HCT116 (cell line): ENCODE results near the gene TBX4. TPM values are rescaled to one million over a fixed set of nuclear protein-coding genes. Genes with fewer than 3 reads are reported as not detected.

Source experiments
- ATAC-seq: fragments of 200-7000 bp; cut with Tn5 transposase; 2 replicates; pipeline ENCODE4 v1.9.1; 2020; ENCODE audit warnings: mild to moderate bottlenecking, moderate library complexity
- BruUV-seq: library from RNA; stranded (reverse); fragments of 400-500 nt; replicated peaks from 2 replicates; lab custom pipeline; 2021; lab: Mats Ljungman, UMichigan
- CTCF ChIA-PET: fragments of 300-600 bp; sonication (Branson Sonifier 250); formaldehyde crosslinking; loops from one replicate; lab custom pipeline; 2021; ENCODE audit warnings: antibody characterized with exemption; lab: Charles Lee
- POLR2A ChIA-PET: fragments of 300-600, 350-600 bp; sonication (Branson Sonifier 250); formaldehyde crosslinking; loops from one replicate; lab custom pipeline; 2021; ENCODE audit warnings: antibody characterized with exemption; lab: Charles Lee
- RAD21 ChIA-PET, 2 experiments: fragments of 300-600 bp; sonication (Branson Sonifier 250); formaldehyde crosslinking; loops; one replicate each; lab custom pipeline; 2023; ENCODE audit warnings: low total read pairs in 2 of 2; ENCODE audit not compliant: uncharacterized antibody in 2 of 2, unreplicated experiment in 2 of 2, low non-redundant PET in 1 of 2; lab: Charles Lee
- DNase-seq: peaks from one replicate; pipeline ENCODE4 v3.0.0-alpha.2; 2010; ENCODE audit warnings: low read depth, low spot score
- H2AFZ ChIP-seq: fragments of 200-600 bp; shearing (Covaris generic), sonication (generic); 2 replicates; pipeline ENCODE4 v1.6.1; 2017; ENCODE audit warnings: low read depth, mixed run types, mixed read lengths, antibody characterized with exemption, low read length; ENCODE audit not compliant: poor library complexity, severe bottlenecking
- H3K27ac ChIP-seq: 2 replicates; pipeline ENCODE4 v1.5.1; 2012; ENCODE audit warnings: low read depth, low read length
- H3K27me3 ChIP-seq: fragments of 200-600 bp; sonication (generic); 2 replicates; pipeline ENCODE4 v1.6.1; 2016; ENCODE audit warnings: mixed run types, low read length, mixed read lengths; ENCODE audit not compliant: insufficient read depth
- H3K36me3 ChIP-seq, 2 experiments: fragments of 200-500 bp in 1 of 2; fragments of 200-600 bp in 1 of 2; sonication (Bioruptor generic) in 1 of 2; sonication (generic) in 1 of 2; 2 replicates each; pipeline versions ENCODE4 v1.5.1 to v1.6.1; 2014 to 2016; ENCODE audit warnings: low read length in 2 of 2, inconsistent platforms in 1 of 2, mixed read lengths in 1 of 2, mixed run types in 1 of 2; ENCODE audit not compliant: insufficient read depth in 2 of 2, control insufficient read depth in 1 of 2
- H3K4me1 ChIP-seq, 2 experiments: fragments of 200-600 bp in 1 of 2; sonication (generic) in 1 of 2; 2 replicates each; pipeline versions ENCODE4 v1.5.1 to v1.6.1; 2012 to 2017; ENCODE audit warnings: low read length in 2 of 2, inconsistent platforms in 1 of 2, mild to moderate bottlenecking in 1 of 2, mixed read lengths in 1 of 2, mixed run types in 1 of 2, moderate library complexity in 1 of 2; ENCODE audit not compliant: insufficient read depth in 2 of 2, control insufficient read depth in 1 of 2
- H3K4me2 ChIP-seq: fragments of 200-600 bp; sonication (generic); 2 replicates; pipeline ENCODE4 v1.6.1; 2017; ENCODE audit warnings: mixed run types, low read length, mixed read lengths
- H3K4me3 ChIP-seq, 2 experiments: fragments of 200-600 bp in 1 of 2; sonication (generic) in 1 of 2; replicated peaks in 1 of 2; 2 replicates each; pipeline ENCODE4 v1.5.1; 2011 to 2016; ENCODE audit warnings: low read length in 2 of 2, control low read depth in 1 of 2, low read depth in 1 of 2, mild to moderate bottlenecking in 1 of 2, mixed read lengths in 1 of 2, mixed run types in 1 of 2
- H3K79me2 ChIP-seq: fragments of 200-600 bp; sonication (generic); 2 replicates; pipeline ENCODE4 v1.6.1; 2017; ENCODE audit warnings: mild to moderate bottlenecking, mixed run types, low read length, moderate library complexity, mixed read lengths; ENCODE audit not compliant: insufficient read depth
- H3K9ac ChIP-seq: fragments of 200-600 bp; sonication (generic); 2 replicates; pipeline ENCODE4 v1.6.1; 2016; ENCODE audit warnings: low read length, mixed read lengths
- H3K9me2 ChIP-seq: fragments of 200-600 bp; sonication (generic), shearing (Covaris generic); 2 replicates; pipeline ENCODE4 v1.6.1; 2017; ENCODE audit warnings: mixed run types, mild to moderate bottlenecking, moderate library complexity; ENCODE audit not compliant: insufficient read depth
- H3K9me3 ChIP-seq, 2 experiments: fragments of 200-500 bp in 1 of 2; fragments of 200-600 bp in 1 of 2; sonication (Bioruptor generic) in 1 of 2; sonication (generic) in 1 of 2; 2 replicates each; pipeline ENCODE4 v1.6.1; 2014 to 2017; ENCODE audit warnings: low read length in 2 of 2, mixed read lengths in 2 of 2, inconsistent platforms in 1 of 2, low read depth in 1 of 2, mild to moderate bottlenecking in 1 of 2, mixed run types in 1 of 2, moderate library complexity in 1 of 2; ENCODE audit not compliant: control insufficient read depth in 1 of 2, insufficient read depth in 1 of 2
- H4K20me1 ChIP-seq: fragments of 200-600 bp; sonication (generic), shearing (Covaris generic); 2 replicates; pipeline ENCODE4 v1.6.1; 2017; ENCODE audit warnings: mixed run types, mild to moderate bottlenecking, moderate library complexity; ENCODE audit not compliant: insufficient read depth
- CEBPB ChIP-seq: IDR thresholded peaks from 2 replicates; pipeline ENCODE4 v1.6.1; 2012; ENCODE audit warnings: low read depth
- EGR1 ChIP-seq: IDR thresholded peaks from 2 replicates; pipeline ENCODE4 v1.6.1; 2012; ENCODE audit warnings: low read depth
- ELF1 ChIP-seq: IDR thresholded peaks from 2 replicates; pipeline ENCODE4 v1.6.1; 2012; ENCODE audit warnings: low read depth, borderline replicate concordance
- EZH2phosphoT487 ChIP-seq: fragments of 200-600 bp; IDR thresholded peaks from 2 replicates; pipeline ENCODE4 v1.6.1; 2018; ENCODE audit warnings: antibody characterized with exemption, borderline replicate concordance
- JUND ChIP-seq: IDR thresholded peaks from 2 replicates; pipeline ENCODE4 v1.6.1; 2012
- POLR2A ChIP-seq: IDR thresholded peaks from 2 replicates; pipeline ENCODE4 v1.7.0; 2011; ENCODE audit warnings: borderline replicate concordance; ENCODE audit not compliant: insufficient read depth, insufficient read length; ENCODE audit errors: extremely low read depth
- POLR2AphosphoS5 ChIP-seq: IDR thresholded peaks from 2 replicates; pipeline ENCODE4 v1.6.1; 2011; ENCODE audit warnings: mild to moderate bottlenecking, low read depth, low read length, moderate library complexity
- SIN3A ChIP-seq: IDR thresholded peaks from 2 replicates; pipeline ENCODE4 v1.6.1; 2012; ENCODE audit warnings: low read depth
- SP1 ChIP-seq: IDR thresholded peaks from 2 replicates; pipeline ENCODE4 v1.6.1; 2012; ENCODE audit warnings: low read depth
- SRF ChIP-seq: IDR thresholded peaks from 2 replicates; pipeline ENCODE4 v1.6.1; 2012; ENCODE audit warnings: low read depth
- TCF7L2 ChIP-seq: IDR thresholded peaks from 2 replicates; pipeline ENCODE4 v1.7.0; 2011; ENCODE audit warnings: borderline replicate concordance, inconsistent platforms; ENCODE audit not compliant: insufficient read depth, insufficient read length; ENCODE audit errors: extremely low read depth
- YY1 ChIP-seq: IDR thresholded peaks from 2 replicates; pipeline ENCODE4 v1.6.1; 2011; ENCODE audit warnings: low read length, low read depth, moderate library complexity, mild to moderate bottlenecking; ENCODE audit not compliant: insufficient replicate concordance; ENCODE audit errors: extremely low read depth
- ZFX ChIP-seq: fragments of 450-650 bp; IDR thresholded peaks from 2 replicates; pipeline ENCODE4 v1.6.1; 2017
- intact Hi-C: fragments of 100-400 bp; cut with micrococcal nuclease; formaldehyde crosslinking; loops from 2 replicates; pipeline ENCODE4 v1.10.0; 2022
- total RNA-seq: library from RNA; stranded (reverse); gene quantifications from one replicate; pipeline ENCODE4 v1.2.1, GENCODE V29; 2021; ENCODE audit not compliant: unreplicated experiment
- TF ChIP-seq, protein P1 (sequence below), 3 experiments: fragments of 200-600 bp in 1 of 3; sonication (generic) in 1 of 3; IDR thresholded peaks in 2 of 3; conservative IDR thresholded peaks in 1 of 3; 2 replicates each; pipeline ENCODE4 v1.5.1; 2012 to 2017; ENCODE audit warnings: low read depth in 2 of 3, low read length in 2 of 3, antibody characterized with exemption in 1 of 3, borderline replicate concordance in 1 of 3, control low read depth in 1 of 3, mild to moderate bottlenecking in 1 of 3, mixed read lengths in 1 of 3, mixed run types in 1 of 3, moderate library complexity in 1 of 3; ENCODE audit not compliant: insufficient read depth in 1 of 3
- TF ChIP-seq, protein P2 (sequence below): IDR thresholded peaks from 2 replicates; pipeline ENCODE4 v1.6.1; 2012; ENCODE audit warnings: low read depth
- TF ChIP-seq, protein P3 (sequence below): IDR thresholded peaks from 2 replicates; pipeline ENCODE4 v1.6.1; 2011; ENCODE audit warnings: mild to moderate bottlenecking, low read length, moderate library complexity; ENCODE audit not compliant: insufficient replicate concordance; ENCODE audit errors: extremely low read depth

The TBX4 gene
- total RNA-seq, 1 experiment from 2014 or later: 0.27 TPM

DNA sequence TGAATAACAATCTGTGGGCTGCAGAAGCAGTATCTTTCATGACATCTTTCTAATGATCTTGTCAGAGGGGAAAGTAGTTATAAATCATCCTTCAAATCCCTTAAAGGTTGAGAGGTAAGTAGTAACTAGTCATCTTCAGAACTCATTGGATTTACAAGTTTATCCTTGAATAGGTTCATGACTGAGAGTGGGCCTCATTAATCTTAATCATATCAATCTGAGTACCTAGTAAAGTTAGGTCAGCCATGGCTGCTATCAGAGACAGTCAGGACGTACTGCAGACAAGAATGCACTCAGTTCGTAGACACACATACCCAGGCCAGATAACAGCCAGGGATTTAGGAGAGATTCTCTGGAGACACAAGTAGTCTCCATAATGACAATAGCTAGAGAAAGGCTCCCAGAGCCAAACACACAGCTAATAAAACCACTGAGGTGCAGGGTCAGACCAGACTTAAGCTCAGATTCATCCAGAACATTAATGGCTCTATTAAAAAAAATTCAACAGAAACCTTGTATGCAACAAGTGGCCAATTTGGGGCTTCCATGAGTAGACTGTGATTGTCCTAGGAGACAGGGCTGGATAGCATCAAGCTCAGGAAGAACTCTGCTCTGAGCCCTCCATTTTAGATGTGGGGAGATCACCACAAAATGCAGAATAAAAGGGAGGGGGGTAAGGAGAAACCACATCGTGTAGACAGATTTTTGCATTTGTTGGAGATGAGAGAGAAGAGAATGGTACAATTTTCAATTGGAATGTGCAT, 65.8 kb downstream of the TBX4 start:
- H2AFZ ChIP-seq: no peak overlapping the region
- H3K4me3 ChIP-seq: no peak overlapping the region
- intact Hi-C loops: no loop called here
- H3K27ac ChIP-seq: no peak overlapping the region
- RAD21 ChIA-PET: no interaction called here
- H3K9me3 ChIP-seq: no peaks in the 10 kb centered on the region
- TF ChIP-seq CEBPB (no peak), SP1 (no peak), EGR1 (no peak), TCF7L2 (no peak), ELF1 (no peak), POLR2AphosphoS5 (no peak), EZH2phosphoT487 (no peak), ZFX (no peak), SIN3A (no peak), JUND (no peak), POLR2A (no peak), SRF (no peak), YY1 (no peak)
- TF ChIP-seq, protein P1, sequence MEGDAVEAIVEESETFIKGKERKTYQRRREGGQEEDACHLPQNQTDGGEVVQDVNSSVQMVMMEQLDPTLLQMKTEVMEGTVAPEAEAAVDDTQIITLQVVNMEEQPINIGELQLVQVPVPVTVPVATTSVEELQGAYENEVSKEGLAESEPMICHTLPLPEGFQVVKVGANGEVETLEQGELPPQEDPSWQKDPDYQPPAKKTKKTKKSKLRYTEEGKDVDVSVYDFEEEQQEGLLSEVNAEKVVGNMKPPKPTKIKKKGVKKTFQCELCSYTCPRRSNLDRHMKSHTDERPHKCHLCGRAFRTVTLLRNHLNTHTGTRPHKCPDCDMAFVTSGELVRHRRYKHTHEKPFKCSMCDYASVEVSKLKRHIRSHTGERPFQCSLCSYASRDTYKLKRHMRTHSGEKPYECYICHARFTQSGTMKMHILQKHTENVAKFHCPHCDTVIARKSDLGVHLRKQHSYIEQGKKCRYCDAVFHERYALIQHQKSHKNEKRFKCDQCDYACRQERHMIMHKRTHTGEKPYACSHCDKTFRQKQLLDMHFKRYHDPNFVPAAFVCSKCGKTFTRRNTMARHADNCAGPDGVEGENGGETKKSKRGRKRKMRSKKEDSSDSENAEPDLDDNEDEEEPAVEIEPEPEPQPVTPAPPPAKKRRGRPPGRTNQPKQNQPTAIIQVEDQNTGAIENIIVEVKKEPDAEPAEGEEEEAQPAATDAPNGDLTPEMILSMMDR (IDR thresholded peaks at IDR 0.05 in 2 of 3, conservative IDR thresholded peaks at IDR 0.05 in 1 of 3; ENCODE audit: borderline replicate concordance in 1 of 3, insufficient read depth in 1 of 3, low read depth in 2 of 3, low read length in 2 of 3): no peak
- TF ChIP-seq, protein P2, sequence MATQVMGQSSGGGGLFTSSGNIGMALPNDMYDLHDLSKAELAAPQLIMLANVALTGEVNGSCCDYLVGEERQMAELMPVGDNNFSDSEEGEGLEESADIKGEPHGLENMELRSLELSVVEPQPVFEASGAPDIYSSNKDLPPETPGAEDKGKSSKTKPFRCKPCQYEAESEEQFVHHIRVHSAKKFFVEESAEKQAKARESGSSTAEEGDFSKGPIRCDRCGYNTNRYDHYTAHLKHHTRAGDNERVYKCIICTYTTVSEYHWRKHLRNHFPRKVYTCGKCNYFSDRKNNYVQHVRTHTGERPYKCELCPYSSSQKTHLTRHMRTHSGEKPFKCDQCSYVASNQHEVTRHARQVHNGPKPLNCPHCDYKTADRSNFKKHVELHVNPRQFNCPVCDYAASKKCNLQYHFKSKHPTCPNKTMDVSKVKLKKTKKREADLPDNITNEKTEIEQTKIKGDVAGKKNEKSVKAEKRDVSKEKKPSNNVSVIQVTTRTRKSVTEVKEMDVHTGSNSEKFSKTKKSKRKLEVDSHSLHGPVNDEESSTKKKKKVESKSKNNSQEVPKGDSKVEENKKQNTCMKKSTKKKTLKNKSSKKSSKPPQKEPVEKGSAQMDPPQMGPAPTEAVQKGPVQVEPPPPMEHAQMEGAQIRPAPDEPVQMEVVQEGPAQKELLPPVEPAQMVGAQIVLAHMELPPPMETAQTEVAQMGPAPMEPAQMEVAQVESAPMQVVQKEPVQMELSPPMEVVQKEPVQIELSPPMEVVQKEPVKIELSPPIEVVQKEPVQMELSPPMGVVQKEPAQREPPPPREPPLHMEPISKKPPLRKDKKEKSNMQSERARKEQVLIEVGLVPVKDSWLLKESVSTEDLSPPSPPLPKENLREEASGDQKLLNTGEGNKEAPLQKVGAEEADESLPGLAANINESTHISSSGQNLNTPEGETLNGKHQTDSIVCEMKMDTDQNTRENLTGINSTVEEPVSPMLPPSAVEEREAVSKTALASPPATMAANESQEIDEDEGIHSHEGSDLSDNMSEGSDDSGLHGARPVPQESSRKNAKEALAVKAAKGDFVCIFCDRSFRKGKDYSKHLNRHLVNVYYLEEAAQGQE: no peak
- TF ChIP-seq, protein P3, sequence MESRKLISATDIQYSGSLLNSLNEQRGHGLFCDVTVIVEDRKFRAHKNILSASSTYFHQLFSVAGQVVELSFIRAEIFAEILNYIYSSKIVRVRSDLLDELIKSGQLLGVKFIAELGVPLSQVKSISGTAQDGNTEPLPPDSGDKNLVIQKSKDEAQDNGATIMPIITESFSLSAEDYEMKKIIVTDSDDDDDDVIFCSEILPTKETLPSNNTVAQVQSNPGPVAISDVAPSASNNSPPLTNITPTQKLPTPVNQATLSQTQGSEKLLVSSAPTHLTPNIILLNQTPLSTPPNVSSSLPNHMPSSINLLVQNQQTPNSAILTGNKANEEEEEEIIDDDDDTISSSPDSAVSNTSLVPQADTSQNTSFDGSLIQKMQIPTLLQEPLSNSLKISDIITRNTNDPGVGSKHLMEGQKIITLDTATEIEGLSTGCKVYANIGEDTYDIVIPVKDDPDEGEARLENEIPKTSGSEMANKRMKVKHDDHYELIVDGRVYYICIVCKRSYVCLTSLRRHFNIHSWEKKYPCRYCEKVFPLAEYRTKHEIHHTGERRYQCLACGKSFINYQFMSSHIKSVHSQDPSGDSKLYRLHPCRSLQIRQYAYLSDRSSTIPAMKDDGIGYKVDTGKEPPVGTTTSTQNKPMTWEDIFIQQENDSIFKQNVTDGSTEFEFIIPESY: no peak
- no peaks in the 10 kb centered on the region; a peak in 1 of 4 replicates for H3K4me1 ChIP-seq
- DNase-seq: no peak
- POLR2A ChIA-PET: no interaction called here
- H3K36me3 ChIP-seq: no peaks in the 10 kb centered on the region
- no TSS peak for BruUV-seq
- no peak overlapping the region for H3K4me2 ChIP-seq
- ATAC-seq: no peak
- H3K79me2 ChIP-seq: no peaks in the 10 kb centered on the region
- H3K27me3 ChIP-seq: no peaks in the 10 kb centered on the region
- H4K20me1 ChIP-seq: no peaks in the 10 kb centered on the region
- H3K9me2 ChIP-seq: no peaks in the 10 kb centered on the region
- H3K9ac ChIP-seq: no peak overlapping the region
- CTCF ChIA-PET: no interaction called here
